Body of pancreas (tissue), 4 donors: Measurements from ENCODE around the gene NCOR2. TPM values are rescaled to one million over a fixed set of nuclear protein-coding genes. Genes with fewer than 3 reads are reported as not detected.

Experiments
- ATAC-seq: fragments of 150-250 bp; one replicate; pipeline ENCODE4 v1.9.1; 2016
- DNase-seq, 4 donors: peaks; one replicate each; pipeline ENCODE4 v3.0.0-alpha.2; 2019
- H3K27ac ChIP-seq, 4 donors: fragments of 200-600 bp; sonication (generic); 1 replicate in 3 of 4; 2 replicates in 1 of 4; pipeline versions ENCODE4 v1.5.1 to v1.6.1; 2016 to 2019; ENCODE audit warnings: mild to moderate bottlenecking in 1 of 4, mixed read lengths in 1 of 4, moderate library complexity in 1 of 4
- H3K27me3 ChIP-seq, 2 donors: fragments of 200-600 bp; sonication (generic); one replicate each; pipeline ENCODE4 v1.6.0; 2016; ENCODE audit warnings: mild to moderate bottlenecking in 1 of 2
- H3K36me3 ChIP-seq, 2 donors: fragments of 200-600 bp; sonication (generic); replicated peaks in 1 of 2; 2 replicates each; pipeline ENCODE4 v1.5.1; 2016; ENCODE audit warnings: low read depth in 2 of 2; ENCODE audit not compliant: insufficient read depth in 1 of 2
- H3K4me1 ChIP-seq: fragments of 200-600 bp; sonication (generic); one replicate; pipeline ENCODE4 v1.6.0; 2016
- H3K4me3 ChIP-seq, 2 donors: fragments of 200-600 bp; sonication (generic); 1 replicate in 1 of 2; 2 replicates in 1 of 2; pipeline ENCODE4 v1.5.1; 2016 to 2019
- H3K9me3 ChIP-seq, 3 donors: fragments of 200-600 bp; sonication (generic); 1 replicate in 2 of 3; 2 replicates in 1 of 3; pipeline ENCODE4 v1.5.1; 2016
- CTCF ChIP-seq, 7 experiments: fragments of 450-650 bp in 4 of 7; fragments of 200-600 bp in 3 of 7; sonication (generic) in 3 of 7; IDR thresholded peaks; one replicate each; pipeline ENCODE4 v1.5.1; 2016 to 2019; ENCODE audit warnings: antibody characterized with exemption in 7 of 7
- POLR2A ChIP-seq, 3 donors: fragments of 450-650 bp; IDR thresholded peaks; one replicate each; pipeline ENCODE4 v1.6.1; 2016; ENCODE audit warnings: antibody characterized with exemption in 3 of 3, mild to moderate bottlenecking in 2 of 3
- WGBS, 2 donors: methylation state at CpG; one replicate each; pipeline ENCODE4 v1.1.5; 2017; 5-methylcytosine and 5-hydroxymethylcytosine counted together
- intact Hi-C: fragments of 100-400 bp; cut with DNase I; formaldehyde crosslinking; loops from one replicate; pipeline ENCODE4 v1.15.1; 2023
- total RNA-seq, 2 donors: library from RNA; depleted of rRNA; stranded (reverse); fragments of >200 nt; gene quantifications; one replicate each; pipeline ENCODE4 v1.1.0, GENCODE V29; 2016

NCOR2 gene
- total RNA-seq, 2 donors from 2014 or later, result 53.7 to 397 TPM

GRCh38 chr12:124518051-124518932 is 49.1 kb downstream of the NCOR2 start:
- TF ChIP-seq POLR2A (IDR thresholded peaks at IDR 0.05) (peak in 2 of 3 donors; percentile 60 to 72), CTCF (IDR thresholded peaks at IDR 0.05) (no peak)
- Histone ChIP-seq H3K27ac (peak overlapping the region; percentile 96 to 98 (median 96)), H3K9me3 (no peaks in the 10 kb centered on the region), H3K4me1 (peaks cover 62% of the 10 kb centered on the region), H3K36me3 (no peaks in the 10 kb centered on the region), H3K27me3 (no peaks in the 10 kb centered on the region), H3K4me3 (no peak overlapping the region)
- 6 to 7% methylated on average over 26 to 51 of the region's 51 CpGs for whole genome bisulfite sequencing, 2 donors
- ATAC-seq, result peak; percentile 81
- DNase-seq, result peak; percentile 99 to 100 (median 99)
- intact Hi-C loops, result no loop called here
